Testis (tissue), 3 donors: ENCODE data around the gene FBXO34. TPM values are rescaled to one million over a fixed set of nuclear protein-coding genes. Genes with fewer than 3 reads are reported as not detected.

ENCODE experiments used
- DNase-seq: peaks from one replicate; pipeline ENCODE4 v3.0.0-alpha.2; 2019
- H3K27ac ChIP-seq, 2 donors: fragments of 200-600 bp; sonication (generic); one replicate each; pipeline ENCODE4 v1.5.1; 2019
- H3K27me3 ChIP-seq: fragments of 200-600 bp; sonication (generic); one replicate; pipeline ENCODE4 v1.5.1; 2019
- H3K36me3 ChIP-seq: fragments of 200-600 bp; sonication (generic); one replicate; pipeline ENCODE4 v1.5.1; 2017; ENCODE audit warnings: low read depth; ENCODE audit errors: missing control alignments
- H3K4me1 ChIP-seq: fragments of 200-600 bp; sonication (generic); one replicate; pipeline ENCODE4 v1.5.1; 2019
- H3K4me3 ChIP-seq, 2 donors: fragments of 200-600 bp; sonication (generic); one replicate each; pipeline ENCODE4 v1.5.1; 2017 to 2019
- H3K9me3 ChIP-seq: fragments of 200-600 bp; sonication (generic); one replicate; pipeline ENCODE4 v1.5.1; 2017
- CTCF ChIP-seq, 3 experiments: fragments of 450-650 bp in 2 of 3; fragments of 200-600 bp in 1 of 3; sonication (generic) in 1 of 3; IDR thresholded peaks; one replicate each; pipeline ENCODE4 v1.5.1; 2016 to 2019; ENCODE audit warnings: antibody characterized with exemption in 3 of 3, mild to moderate bottlenecking in 2 of 3, moderate library complexity in 1 of 3
- POLR2A ChIP-seq: fragments of 450-650 bp; IDR thresholded peaks from one replicate; pipeline ENCODE4 v1.6.1; 2017; ENCODE audit warnings: antibody characterized with exemption, mild to moderate bottlenecking, moderate library complexity
- WGBS, 2 donors: methylation state at CpG; one replicate each; pipeline ENCODE4 v1.1.5; 2018; 5-methylcytosine and 5-hydroxymethylcytosine counted together
- intact Hi-C: fragments of 100-400 bp; cut with DNase I; formaldehyde crosslinking; loops from one replicate; pipeline ENCODE4 v1.15.1; 2023; ENCODE audit warnings: low total_unique reads
- polyA plus RNA-seq: library from polyadenylated mRNA; stranded (reverse); fragments of 350-450 nt; fragmentation: Illumina TruSeq; extraction: RNeasy Lipid Tissue Mini Kit (QIAGEN cat#74804); gene quantifications from one replicate; pipeline ENCODE4 v1.2.3, GENCODE V29; 2014; ENCODE audit warnings: low read depth, low replicate concordance; ENCODE audit not compliant: insufficient read depth
- total RNA-seq, 2 donors: library from RNA; depleted of rRNA; stranded (reverse); fragments of >200 nt; gene quantifications; one replicate each; pipeline ENCODE4 v1.2.3, GENCODE V29; 2016

The FBXO34 gene
- total and polyA plus RNA-seq, 3 donors from 2014 or later = 62.1 to 91.7 (median 84.4) TPM

GRCh38 chr14:55249423-55249822, 21.8 kb upstream of the FBXO34 start:
- Histone ChIP-seq H3K27me3 (no peaks in the 10 kb centered on the region), H3K27ac (peak overlapping the region; percentile 32 to 72), H3K4me1 (peaks cover 26% of the 10 kb centered on the region), H3K4me3 (no peak overlapping the region), H3K9me3 (no peaks in the 10 kb centered on the region), H3K36me3 (no peaks in the 10 kb centered on the region)
- intact Hi-C loops = no loop called here
- peak; percentile 70 for DNase-seq
- 53 to 67% methylated on average over 4 of the region's 4 CpGs for WGBS, 2 donors
- TF ChIP-seq POLR2A (no peak), CTCF (IDR thresholded peaks at IDR 0.05) (no peak)

- intact Hi-C loops = no loop called here
- Histone ChIP-seq H3K27ac (peak overlapping the region; percentile 17 to 72), H3K9me3 (no peaks in the 10 kb centered on the region), H3K27me3 (no peaks in the 10 kb centered on the region), H3K4me3 (no peak overlapping the region), H3K4me1 (peaks cover 33% of the 10 kb centered on the region), H3K36me3 (no peaks in the 10 kb centered on the region)
- WGBS, 2 donors = 70 to 78% methylated on average over 5 of the region's 5 CpGs
- TF ChIP-seq POLR2A (no peak), CTCF (IDR thresholded peaks at IDR 0.05) (no peak)
- DNase-seq = no peak
These were observed 17.9 kb upstream of the FBXO34 start for GRCh38 chr14:55253276-55253675.

GRCh38 chr14:55254581-55254980, 16.6 kb upstream of the FBXO34 start:
- intact Hi-C loops = no loop called here
- Histone ChIP-seq H3K27me3 (no peaks in the 10 kb centered on the region), H3K27ac (peak overlapping the region; percentile 28 to 72), H3K9me3 (no peaks in the 10 kb centered on the region), H3K4me3 (no peak overlapping the region), H3K4me1 (peaks cover 32% of the 10 kb centered on the region), H3K36me3 (no peaks in the 10 kb centered on the region)
- whole genome bisulfite sequencing, 2 donors = 67 to 86% methylated on average over 1 of the region's 1 CpG
- no peak for DNase-seq
- TF ChIP-seq CTCF (IDR thresholded peaks at IDR 0.05) = no peak

DNA sequence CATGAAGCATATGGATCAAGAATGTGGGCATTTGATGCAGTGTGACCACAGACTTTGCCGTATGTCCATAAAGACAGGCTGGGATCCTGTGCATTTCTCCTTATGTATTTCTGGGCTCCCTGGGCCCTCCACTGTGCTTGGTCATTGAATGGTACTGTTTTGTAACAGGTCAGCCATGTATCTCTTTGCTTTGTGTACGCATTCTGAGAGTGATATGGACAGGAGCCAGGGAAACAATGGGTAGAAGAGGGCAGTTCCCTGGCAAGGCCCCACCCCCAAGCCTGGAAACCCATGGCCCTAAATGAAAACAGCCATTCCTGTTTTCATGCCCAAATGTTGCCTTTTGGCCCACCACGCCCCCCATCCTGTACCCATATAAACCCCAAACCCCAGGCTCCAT, 15.2 kb upstream of the FBXO34 start:
- DNase-seq = peak; percentile 78
- intact Hi-C loops = no loop called here
- H3K36me3 ChIP-seq = no peaks in the 10 kb centered on the region
- peaks cover 29% of the 10 kb centered on the region for H3K4me1 ChIP-seq
- no peaks in the 10 kb centered on the region for H3K9me3 ChIP-seq
- 76 to 85% methylated on average over 3 of the region's 3 CpGs for whole genome bisulfite sequencing, 2 donors
- TF ChIP-seq CTCF (IDR thresholded peaks at IDR 0.05) (no peak), POLR2A (no peak)
- peak overlapping the region in 1 of 2 donors; percentile 72 for H3K27ac ChIP-seq
- no peaks in the 10 kb centered on the region for H3K27me3 ChIP-seq
- H3K4me3 ChIP-seq = no peak overlapping the region

DNA sequence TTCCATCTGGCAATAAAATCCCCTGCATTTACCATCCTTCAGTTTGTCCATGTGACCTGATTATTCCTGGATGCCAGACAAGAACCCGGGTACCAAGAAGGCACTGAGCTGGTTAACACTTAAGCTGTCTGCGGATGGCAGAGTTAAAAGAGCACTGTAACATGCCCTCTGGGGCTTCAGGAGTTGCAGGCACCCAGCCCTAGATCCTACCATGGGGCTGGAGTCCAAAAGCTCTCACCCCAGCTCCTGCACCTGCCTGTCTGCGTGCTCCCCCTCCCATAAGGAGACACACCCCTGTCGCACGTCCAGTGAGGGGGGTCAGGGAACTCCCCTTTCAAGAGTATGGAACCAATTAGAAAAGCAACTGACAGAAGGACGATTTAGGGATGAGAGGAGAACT, 14.6 kb upstream of the FBXO34 start:
- H3K4me1 ChIP-seq = peaks cover 29% of the 10 kb centered on the region
- no peaks in the 10 kb centered on the region for H3K9me3 ChIP-seq
- H3K36me3 ChIP-seq = no peaks in the 10 kb centered on the region
- no peak overlapping the region for H3K4me3 ChIP-seq
- peak overlapping the region in 1 of 2 donors; percentile 39 for H3K27ac ChIP-seq
- DNase-seq = no peak
- TF ChIP-seq POLR2A = no peak
- no peak for TF ChIP-seq CTCF (IDR thresholded peaks at IDR 0.05)
- H3K27me3 ChIP-seq = no peaks in the 10 kb centered on the region
- intact Hi-C loops = no loop called here
- WGBS, 2 donors = 51 to 54% methylated on average over 6 of the region's 6 CpGs
